ENCODE measurements around the gene TBC1D20.

DNA sequence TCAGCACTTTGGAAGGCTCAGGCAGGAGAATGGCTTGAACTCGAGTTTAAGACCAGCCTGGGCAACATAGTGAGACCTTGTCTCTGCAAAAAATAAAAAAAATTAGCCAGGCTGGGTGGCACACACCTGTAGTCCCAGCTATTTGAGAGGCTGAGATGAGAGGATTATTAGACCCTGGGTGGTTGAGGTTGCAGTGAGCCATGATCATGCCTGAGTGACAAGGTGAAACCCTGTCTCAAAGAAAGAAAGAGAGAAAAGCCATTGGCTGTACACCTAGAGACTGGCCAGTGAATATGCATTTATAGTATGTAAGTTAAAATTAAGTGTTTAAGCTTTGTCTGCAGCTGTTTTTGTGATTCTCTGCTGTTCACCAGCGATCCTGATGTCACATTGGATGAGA, 48.2 kb downstream of the TBC1D20 start:
- TF ChIP-seq CTCF (IDR thresholded peaks at IDR 0.05) (no peak), ZFX (IDR thresholded peaks at IDR 0.05; ENCODE audit: borderline replicate concordance) (no peak)

Data from 22Rv1 (cell line).